Dermis lymphatic vessel endothelial cell (primary cell): Measurements from ENCODE around the gene UBE2J2. TPM values are rescaled to one million over a fixed set of nuclear protein-coding genes. Genes with fewer than 3 reads are reported as not detected.

Experiments
- total RNA-seq: library from RNA; depleted of rRNA; stranded (reverse); fragments of >200 nt; gene quantifications from 2 replicates; pipeline ENCODE4 v1.2.1, GENCODE V29; 2014

UBE2J2 gene
- 27.4 and 32.7 TPM in 2 replicates for total RNA-seq

GRCh38 chr1:1273512-1274298, at the start of gene UBE2J2:
Gene UBE2J2 (minus strand): TSS chr1:1273854. CDS start chr1:1267992, 5,862 bp downstream.

DNA sequence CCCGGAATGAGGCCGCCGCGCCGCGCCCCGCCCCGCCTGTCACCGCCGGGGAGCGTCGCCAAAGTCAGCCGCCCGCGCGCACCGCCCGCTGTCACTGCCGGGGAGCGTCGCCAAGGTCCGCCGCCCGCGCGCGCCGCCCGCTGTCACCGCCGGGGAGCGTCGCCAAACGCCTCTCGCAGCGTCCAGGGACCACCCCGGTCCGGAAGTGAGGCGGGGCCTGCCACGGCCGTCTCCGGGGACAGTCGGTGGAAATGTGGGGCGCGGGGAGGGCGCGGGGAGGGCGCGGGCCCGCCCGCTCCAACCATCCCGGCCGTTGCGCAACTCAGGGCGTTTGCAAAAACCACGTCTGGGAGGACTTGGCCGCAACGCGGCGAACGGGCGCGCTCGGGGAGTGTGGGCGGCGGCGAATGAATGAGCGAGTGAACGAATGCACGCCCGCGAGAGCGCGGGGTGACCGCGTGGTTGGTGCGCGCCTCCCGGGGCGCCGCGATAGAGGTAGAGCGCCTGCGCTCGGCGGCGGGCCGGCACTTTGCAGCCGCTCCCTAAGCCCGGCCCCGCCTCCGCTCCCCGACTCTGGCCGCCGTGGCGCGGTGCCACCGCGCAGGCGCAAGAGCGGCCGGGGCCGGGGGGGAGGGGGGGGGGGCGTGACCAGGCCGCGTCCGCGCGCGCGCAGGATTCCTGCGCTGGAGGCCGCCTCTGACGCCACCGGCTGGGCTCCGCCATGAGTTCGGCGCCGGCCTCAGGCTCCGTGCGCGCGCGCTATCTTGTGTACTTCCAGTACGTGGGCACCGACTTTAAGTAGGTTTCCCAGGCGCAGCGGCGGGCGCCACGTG, 34.5 kb upstream of the UBE2J2 start, which contains the start of the genes ACAP3 and PUSL1:
TSS of gene ACAP3 (minus strand) at position 8 of the 833 bp plus-strand sequence. CDS start 115 bp downstream, outside the sequence.
TSS of gene PUSL1 (plus strand) at position 675 of the 833 bp plus-strand sequence. CDS start at position 722, 47 bp downstream.

GRCh38 chr1:1246577-1247340, 26.9 kb downstream of the UBE2J2 start, which contains the start of gene C1QTNF12:
Gene C1QTNF12 (minus strand): TSS chr1:1246722. CDS start chr1:1246690, 32 bp downstream.

DNA sequence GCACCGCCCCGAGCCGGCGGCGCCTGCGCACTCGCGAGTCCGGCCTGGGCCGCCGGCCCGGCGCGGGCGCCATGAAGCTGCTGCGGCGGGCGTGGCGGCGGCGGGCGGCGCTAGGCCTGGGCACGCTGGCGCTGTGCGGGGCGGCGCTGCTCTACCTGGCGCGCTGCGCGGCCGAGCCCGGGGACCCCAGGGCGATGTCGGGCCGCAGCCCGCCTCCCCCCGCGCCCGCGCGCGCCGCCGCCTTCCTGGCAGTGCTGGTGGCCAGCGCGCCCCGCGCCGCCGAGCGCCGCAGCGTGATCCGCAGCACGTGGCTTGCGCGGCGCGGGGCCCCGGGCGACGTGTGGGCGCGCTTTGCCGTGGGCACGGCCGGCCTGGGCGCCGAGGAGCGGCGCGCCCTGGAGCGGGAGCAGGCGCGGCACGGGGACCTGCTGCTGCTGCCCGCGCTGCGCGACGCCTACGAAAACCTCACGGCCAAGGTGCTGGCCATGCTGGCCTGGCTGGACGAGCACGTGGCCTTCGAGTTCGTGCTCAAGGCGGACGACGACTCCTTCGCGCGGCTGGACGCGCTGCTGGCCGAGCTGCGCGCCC, 41.4 kb downstream of the UBE2J2 start, which contains the start of gene B3GALT6:
TSS of gene B3GALT6 (plus strand) at position 30 of the 588 bp plus-strand sequence. CDS start at position 72, 42 bp downstream.

DNA sequence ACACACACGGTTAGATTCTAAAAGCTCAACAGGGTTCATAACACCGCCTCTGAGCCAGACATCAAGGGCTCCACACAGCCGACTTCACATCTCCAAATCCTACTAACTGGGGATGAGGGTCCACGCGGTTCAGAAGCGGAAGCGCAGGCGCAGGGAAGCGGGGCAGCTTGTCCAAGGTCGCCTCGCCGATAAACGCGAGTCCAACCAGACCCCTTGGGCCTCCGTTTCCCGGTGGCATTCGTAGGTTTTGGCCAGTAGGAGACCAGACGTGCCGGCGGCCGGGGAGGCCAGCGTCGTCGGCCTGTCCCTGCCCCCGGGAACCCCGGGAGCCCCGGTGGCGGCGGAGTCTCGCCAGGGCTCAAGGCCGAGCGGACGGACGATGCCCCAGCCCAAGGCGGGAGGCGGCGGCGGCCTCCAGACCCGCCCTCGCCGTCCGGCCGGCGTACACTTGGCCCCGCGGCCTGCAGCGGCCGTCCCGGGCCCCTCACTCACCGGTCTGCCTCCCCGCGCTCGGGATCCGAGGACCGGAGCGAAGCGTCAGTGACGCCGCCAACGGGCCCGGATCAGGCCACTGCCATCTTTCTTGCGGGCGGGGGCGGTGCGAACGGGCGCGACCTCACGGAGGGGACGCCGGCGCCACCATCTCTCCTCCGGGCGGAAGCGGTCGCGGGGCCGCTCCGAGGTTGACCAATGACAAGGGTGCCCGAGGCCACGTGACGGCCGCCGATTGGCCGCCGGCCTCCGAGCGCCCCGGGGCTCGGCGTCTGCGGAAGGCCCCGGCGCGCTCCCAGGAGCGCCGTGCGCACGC, 42.0 kb downstream of the UBE2J2 start, which contains the start of gene SDF4:
TSS of gene SDF4 (minus strand) at position 602 of the 808 bp plus-strand sequence. CDS start 3,229 bp downstream, outside the sequence.

DNA sequence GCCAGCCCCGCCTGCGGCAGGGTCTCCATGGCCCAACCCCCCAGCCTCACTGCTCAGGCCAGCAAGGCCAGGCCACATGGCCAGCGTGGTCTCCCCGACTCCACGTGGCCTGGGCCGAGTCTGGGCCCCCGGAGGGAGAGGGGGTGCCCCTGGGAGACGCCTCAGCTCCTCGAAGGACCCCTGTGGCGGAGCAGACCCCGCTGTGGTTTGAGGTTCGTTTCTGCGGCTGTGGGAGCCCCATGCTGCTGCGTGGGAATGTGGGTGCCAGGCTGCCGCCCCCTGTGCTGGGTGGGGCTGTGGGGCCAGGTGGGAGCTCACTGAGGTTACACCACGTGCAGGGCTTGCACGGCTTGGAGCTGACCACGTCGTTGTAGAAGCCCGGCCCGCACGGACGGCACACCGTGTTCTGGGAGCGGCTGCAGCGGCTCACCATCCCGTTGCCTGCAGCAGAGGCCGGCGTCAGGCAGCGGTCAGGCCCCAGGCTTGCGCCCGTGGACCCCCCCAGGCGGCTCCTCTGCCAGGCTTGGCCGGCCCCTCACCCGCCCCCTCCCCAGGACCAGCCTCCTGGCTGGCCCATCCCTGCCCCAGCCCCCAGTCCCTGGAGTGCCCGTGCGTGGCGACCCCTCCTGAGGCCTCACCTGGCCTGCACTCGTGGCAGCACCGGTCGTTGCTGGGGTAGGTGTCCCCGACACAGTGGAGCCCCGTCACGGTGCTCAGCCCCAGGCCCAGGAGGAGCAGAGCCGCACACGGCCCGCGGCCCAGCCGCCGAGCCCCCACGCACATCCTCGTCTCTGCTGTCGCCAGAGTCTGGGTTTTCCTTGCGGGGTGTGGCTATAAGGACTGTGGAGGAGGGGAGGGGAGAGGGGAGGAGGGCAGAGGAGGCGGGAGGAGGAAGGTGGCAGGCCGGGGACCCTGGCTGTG, 60.0 kb downstream of the UBE2J2 start, which contains the start of gene TNFRSF4:
TSS of gene TNFRSF4 (minus strand) at position 809 of the 921 bp plus-strand sequence. CDS start at position 783, 26 bp downstream.

DNA sequence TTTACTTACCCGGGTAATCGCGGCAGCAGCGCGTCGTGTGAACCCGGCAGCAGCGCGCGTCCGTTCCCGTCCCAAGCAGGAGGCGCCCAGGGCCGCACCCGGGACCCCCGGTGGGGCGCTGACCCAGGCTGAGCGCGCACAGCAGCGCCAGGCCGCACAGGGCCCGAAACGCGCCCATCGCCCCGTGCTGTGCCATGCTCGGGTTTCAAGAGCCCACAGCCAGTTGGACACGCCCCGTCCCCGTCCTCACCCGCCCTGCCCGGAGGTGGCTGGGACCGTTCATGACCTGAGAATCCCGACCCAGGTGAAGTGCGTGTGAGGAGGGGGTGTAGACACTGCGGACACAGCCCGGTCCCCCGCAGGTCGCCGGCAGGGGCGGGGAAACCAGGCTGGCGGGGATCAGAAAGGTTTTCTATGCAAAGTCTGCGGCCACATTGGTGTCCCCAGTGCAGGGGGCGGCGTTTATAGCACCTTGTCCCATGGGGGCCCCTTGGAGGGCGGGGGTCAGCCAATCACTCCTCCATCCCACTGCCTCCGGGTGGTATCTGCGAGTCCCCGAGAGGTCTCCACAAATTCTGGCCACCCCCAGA, 67.2 kb downstream of the UBE2J2 start, which contains the start of gene TNFRSF18:
TSS of gene TNFRSF18 (minus strand) at position 217 of the 590 bp plus-strand sequence. CDS start at position 196, 21 bp downstream.

Other genes starting within 250 kb of the UBE2J2 start
- not detected in 2 replicates for gene RNF223, start 199.5 kb downstream of the UBE2J2 start, total RNA-seq
- gene C1orf159, start 157.8 kb downstream of the UBE2J2 start, total RNA-seq, result 4.7 and 6.1 TPM in 2 replicates
- gene TTLL10, start 100.0 kb downstream of the UBE2J2 start, total RNA-seq, result not detected in 2 replicates
- 0.11 TPM in 1 of 2 replicates, not detected in the other for gene TNFRSF18, start 67.3 kb downstream of the UBE2J2 start, total RNA-seq
- gene TNFRSF4, start 59.7 kb downstream of the UBE2J2 start, total RNA-seq, result 1.2 and 1.7 TPM in 2 replicates
- gene SDF4, start 41.9 kb downstream of the UBE2J2 start, total RNA-seq, result 79.1 and 94.0 TPM in 2 replicates
- gene B3GALT6, start 41.6 kb downstream of the UBE2J2 start, total RNA-seq, result 21.3 and 23.4 TPM in 2 replicates
- gene C1QTNF12, start 27.1 kb downstream of the UBE2J2 start, total RNA-seq, result 0.09 and 0.22 TPM in 2 replicates
- 0.22 and 0.26 TPM in 2 replicates for gene SCNN1D, start 6.6 kb upstream of the UBE2J2 start, total RNA-seq
- 14.3 and 14.4 TPM in 2 replicates for gene ACAP3, start 34.1 kb upstream of the UBE2J2 start, total RNA-seq
- gene PUSL1, start 34.7 kb upstream of the UBE2J2 start, total RNA-seq, result 7.3 and 8.6 TPM in 2 replicates
- 51.3 and 52.0 TPM in 2 replicates for gene INTS11, start 50.8 kb upstream of the UBE2J2 start, total RNA-seq
- gene CPTP, start 50.9 kb upstream of the UBE2J2 start, total RNA-seq, result 11.7 and 14.0 TPM in 2 replicates
- gene TAS1R3, start 57.4 kb upstream of the UBE2J2 start, total RNA-seq, result 0.09 and 0.11 TPM in 2 replicates
- gene DVL1, start 75.6 kb upstream of the UBE2J2 start, total RNA-seq, result 31.0 and 35.3 TPM in 2 replicates
- gene MXRA8, start 84.7 kb upstream of the UBE2J2 start, total RNA-seq, result 0.09 and 0.98 TPM in 2 replicates
- 67.6 and 68.1 TPM in 2 replicates for gene AURKAIP1, start 101.4 kb upstream of the UBE2J2 start, total RNA-seq
- gene CCNL2, start 125.5 kb upstream of the UBE2J2 start, total RNA-seq, result 68.4 and 96.8 TPM in 2 replicates
- 86.6 and 91.1 TPM in 2 replicates for gene MRPL20, start 133.4 kb upstream of the UBE2J2 start, total RNA-seq
- 0.11 and 0.34 TPM in 2 replicates for gene ANKRD65, start 147.4 kb upstream of the UBE2J2 start, total RNA-seq
- gene VWA1, start 161.8 kb upstream of the UBE2J2 start, total RNA-seq, result 4.2 and 13.1 TPM in 2 replicates
- 0.11 and 0.52 TPM in 2 replicates for gene ATAD3C, start 175.8 kb upstream of the UBE2J2 start, total RNA-seq
- 12.4 and 20.0 TPM in 2 replicates for gene ATAD3B, start 197.9 kb upstream of the UBE2J2 start, total RNA-seq
- gene ATAD3A, start 238.3 kb upstream of the UBE2J2 start, total RNA-seq, result 13.1 and 19.4 TPM in 2 replicates